Measurements from ENCODE around the gene ATP6AP2.
A peak's percentile ranks its signal among the peaks of the same experiment; 100 is the strongest.

ATP6AP2 gene

GRCh38 chrX:40646489-40647306 lies 65.9 kb downstream of the ATP6AP2 start:
- DNase-seq: no peak

DNA sequence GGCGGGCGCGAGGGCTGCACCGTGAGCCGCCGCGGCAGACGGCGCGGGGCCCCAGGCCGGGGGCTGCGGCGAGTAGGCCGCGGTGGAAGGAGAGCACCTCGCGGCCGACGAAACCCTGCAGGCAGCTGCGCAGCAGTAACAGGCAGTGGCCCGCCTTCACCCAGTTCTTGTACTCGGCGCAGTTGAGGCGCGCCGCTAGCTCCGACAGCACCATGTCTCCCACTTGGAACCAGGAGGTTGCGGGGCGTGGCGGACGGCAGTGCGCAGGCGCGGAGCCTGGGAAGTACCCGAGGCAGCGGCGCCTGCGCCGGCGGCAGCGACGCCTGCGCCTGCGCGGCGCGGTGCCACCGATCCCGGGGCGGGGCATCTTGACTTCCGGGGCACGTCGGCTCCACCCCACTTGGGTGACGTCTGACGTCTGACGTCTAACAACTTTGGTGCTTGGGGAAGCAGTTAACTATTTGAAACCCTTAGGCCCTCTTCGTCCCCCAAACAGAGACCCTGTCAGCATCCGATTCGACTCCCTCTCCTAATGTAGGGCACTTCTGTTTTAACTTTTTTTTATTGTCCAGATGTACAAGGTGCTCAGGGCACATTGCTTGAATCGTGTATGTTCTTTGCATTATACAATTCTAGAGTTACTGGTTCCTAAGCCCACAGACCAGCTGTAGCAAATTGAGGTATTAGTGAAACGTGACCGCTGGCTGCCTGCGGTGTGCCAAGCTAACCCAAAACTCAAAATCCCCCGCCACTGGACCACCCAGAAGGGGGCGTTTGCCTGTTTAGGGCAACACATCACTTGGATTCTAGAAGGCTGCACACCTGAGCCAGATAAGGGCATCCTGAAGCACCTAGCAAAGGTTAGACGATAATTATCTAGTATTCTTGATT lies 66.8 kb downstream of the ATP6AP2 start, which contains the start of gene CXorf38:
CXorf38 (minus strand) TSS at position 255 of the 891 bp plus-strand sequence; CDS start at position 214, 41 bp downstream.
- DNase-seq: peak; percentile 89

- DNase-seq: peak; percentile 58
Measured at GRCh38 chrX:40651620-40652223, 71.0 kb downstream of the ATP6AP2 start.

DNA sequence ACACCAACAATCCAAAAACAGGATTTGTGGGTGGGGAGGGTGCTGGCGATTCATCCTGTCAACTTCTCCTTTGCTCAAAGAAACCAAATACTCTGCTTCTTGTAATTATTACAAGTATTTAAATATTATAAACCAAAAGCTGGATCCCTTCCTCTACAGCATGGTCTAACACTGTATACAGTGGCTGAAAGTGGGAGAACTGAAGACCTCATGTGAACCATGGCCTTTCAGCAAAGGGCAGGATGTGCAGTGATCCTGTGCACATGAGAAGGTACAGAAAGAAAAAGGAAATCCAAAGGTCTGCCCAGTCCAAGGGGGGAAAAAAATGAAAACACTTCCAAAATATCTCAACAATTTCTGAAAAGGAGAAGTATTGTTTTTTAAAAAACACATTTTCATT lies 71.9 kb downstream of the ATP6AP2 start:
- no peak for DNase-seq

GRCh38 chrX:40653535-40653934 lies 72.8 kb downstream of the ATP6AP2 start:
- DNase-seq: no peak

Data from fibroblast of upper back skin (primary cell).